ENCODE measurements around the gene REEP5. TPM values are rescaled to one million over a fixed set of nuclear protein-coding genes. Genes with fewer than 3 reads are reported as not detected.
A peak's percentile ranks its signal among the peaks of the same experiment; 100 is the strongest.

Gene REEP5
- total and polyA plus RNA-seq, 2 of the 13 experiments (the other 11 are each of a cell fraction or from before 2014, with no cell fraction given): 49.4 to 239 TPM

- peak; percentile 93; the same call in 1 of the 2 replicates for TF ChIP-seq TGIF2 (CRISPR knock-in tag; IDR thresholded peaks at IDR 0.05)
- peak; percentile 69 for TF ChIP-seq ETV6 (CRISPR knock-in tag; conservative IDR thresholded peaks at IDR 0.05)
- no peak for TF ChIP-seq HNRNPK (IDR thresholded peaks at IDR 0.05; ENCODE audit: low read depth, low read length, poor library complexity, severe bottlenecking)
- TF ChIP-seq MAZ (IDR thresholded peaks at IDR 0.05; ENCODE audit: borderline replicate concordance, low read depth, low read length): no peak
- peak; percentile 65 for TF ChIP-seq MAZ (CRISPR knock-in tag; IDR thresholded peaks at IDR 0.05; ENCODE audit: low read depth)
- TF ChIP-seq ZNF281 (CRISPR knock-in tag; IDR thresholded peaks at IDR 0.05; ENCODE audit: borderline replicate concordance): peak; percentile 56; the same call in 1 of the 2 replicates
- peak; percentile 81 for TF ChIP-seq PITX1 (CRISPR knock-in tag; IDR thresholded peaks at IDR 0.05)
- no peak for TF ChIP-seq FOXA1 (IDR thresholded peaks at IDR 0.05)
- TF ChIP-seq FOXA1 (CRISPR knock-in tag; IDR thresholded peaks at IDR 0.05): no peak
- peak; percentile 63 for TF ChIP-seq AGO2 (optimal IDR thresholded peaks at IDR 0.05; ENCODE audit: low read depth, low read length)
- TF ChIP-seq HNF4A (CRISPR knock-in tag; IDR thresholded peaks at IDR 0.05): 0 out of 2 replicates have a peak, but pooled peaks have one; percentile 20
- peak; percentile 8; the same call in 1 of the 2 replicates for TF ChIP-seq KDM4B (CRISPR knock-in tag; IDR thresholded peaks at IDR 0.05)
- TF ChIP-seq ZNF563 (CRISPR knock-in tag; IDR thresholded peaks at IDR 0.05): peak; percentile 91; the same call in 1 of the 2 replicates
- peak; percentile 79; the same call in 1 of the 2 replicates for TF ChIP-seq NFKBIZ (CRISPR knock-in tag; IDR thresholded peaks at IDR 0.05)
- TF ChIP-seq ZFP82 (CRISPR knock-in tag; IDR thresholded peaks at IDR 0.05; ENCODE audit: borderline replicate concordance): no peak; the same call in 1 of the 2 replicates
- TF ChIP-seq ZNF367 (CRISPR knock-in tag; IDR thresholded peaks at IDR 0.05; ENCODE audit: borderline replicate concordance): peak; percentile 76; the same call in 1 of the 2 replicates
- TF ChIP-seq ZNF672 (CRISPR knock-in tag; IDR thresholded peaks at IDR 0.05): no peak
- TF ChIP-seq ZBTB34 (CRISPR knock-in tag; IDR thresholded peaks at IDR 0.05): peak; percentile 31; the same call in 1 of the 2 replicates
- no peak for TF ChIP-seq ZNF280D (CRISPR knock-in tag; IDR thresholded peaks at IDR 0.05)
- TF ChIP-seq STAG1 (CRISPR knock-in tag; IDR thresholded peaks at IDR 0.05): no peak
- TF ChIP-seq ZNF639 (CRISPR knock-in tag; conservative IDR thresholded peaks at IDR 0.05): peak; percentile 86
- peak; percentile 76; the same call in 1 of the 2 replicates for TF ChIP-seq ZC3H4 (CRISPR knock-in tag; IDR thresholded peaks at IDR 0.05; ENCODE audit: borderline replicate concordance)
Observed at GRCh38 chr5:112860929-112861637, 60.9 kb downstream of the REEP5 start, which contains the start of gene SRP19 (continued).
